ENCODE measurements around the gene KLB. TPM values are rescaled to one million over a fixed set of nuclear protein-coding genes. Genes with fewer than 3 reads are reported as not detected.
"Not testable (repeated sequence)": the region's sequence is repeated elsewhere in the genome, so short reads cannot be mapped to it uniquely, and the experiment has no call there.

Gene KLB
- polyA plus RNA-seq, 3 donors, result not detected

DNA sequence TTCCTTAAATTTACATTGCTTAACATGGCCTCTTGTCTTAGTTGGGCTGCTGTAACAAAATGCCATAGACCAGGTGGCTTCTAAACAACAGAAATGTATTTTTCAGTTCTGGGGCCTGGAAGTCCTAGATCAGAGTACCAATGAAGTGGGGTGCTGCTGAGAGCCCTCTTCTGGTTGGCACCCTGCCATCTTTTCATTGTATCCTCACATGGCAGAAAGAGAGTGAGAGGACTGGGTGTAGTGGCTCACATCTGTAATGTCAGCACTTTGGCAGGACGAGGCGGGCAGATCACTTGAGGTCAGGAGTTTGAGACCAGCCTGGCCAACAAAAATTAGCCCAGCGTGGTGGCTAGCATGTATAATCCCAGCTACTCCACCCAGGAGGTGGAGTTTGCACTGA lies 12.0 kb upstream of the KLB start:
- H3K79me2 ChIP-seq (ENCODE audit: insufficient read depth, low read length), result no peaks in the 10 kb centered on the region
- no peaks in the 10 kb centered on the region for H3K9me3 ChIP-seq (replicated peaks in 1 of 2; ENCODE audit: control insufficient read depth in 1 of 2, insufficient read depth in 1 of 2, low read length in 2 of 2)
- Mint-ChIP-seq H3K27me3 (ENCODE audit: low read depth in 3 of 3) (peaks cover 0 to 6% (median 2%) of the 10 kb centered on the region in 3 donors), H3K4me3 (no peak overlapping the region), H3K36me3 (no peaks in the 10 kb centered on the region), H3K27ac (no peak overlapping the region), H3K4me1 (no peaks in the 10 kb centered on the region), H3K9me3 (peaks cover 0 to 2% (median 0%) of the 10 kb centered on the region in 7 donors)
- no peak overlapping the region for H3K9ac ChIP-seq (ENCODE audit: insufficient read depth, low read length, poor library complexity, severe bottlenecking)
- WGBS (ENCODE audit: insufficient coverage), result 100% methylated on average over 1 of the region's 3 CpGs
- TF ChIP-seq, protein P1, sequence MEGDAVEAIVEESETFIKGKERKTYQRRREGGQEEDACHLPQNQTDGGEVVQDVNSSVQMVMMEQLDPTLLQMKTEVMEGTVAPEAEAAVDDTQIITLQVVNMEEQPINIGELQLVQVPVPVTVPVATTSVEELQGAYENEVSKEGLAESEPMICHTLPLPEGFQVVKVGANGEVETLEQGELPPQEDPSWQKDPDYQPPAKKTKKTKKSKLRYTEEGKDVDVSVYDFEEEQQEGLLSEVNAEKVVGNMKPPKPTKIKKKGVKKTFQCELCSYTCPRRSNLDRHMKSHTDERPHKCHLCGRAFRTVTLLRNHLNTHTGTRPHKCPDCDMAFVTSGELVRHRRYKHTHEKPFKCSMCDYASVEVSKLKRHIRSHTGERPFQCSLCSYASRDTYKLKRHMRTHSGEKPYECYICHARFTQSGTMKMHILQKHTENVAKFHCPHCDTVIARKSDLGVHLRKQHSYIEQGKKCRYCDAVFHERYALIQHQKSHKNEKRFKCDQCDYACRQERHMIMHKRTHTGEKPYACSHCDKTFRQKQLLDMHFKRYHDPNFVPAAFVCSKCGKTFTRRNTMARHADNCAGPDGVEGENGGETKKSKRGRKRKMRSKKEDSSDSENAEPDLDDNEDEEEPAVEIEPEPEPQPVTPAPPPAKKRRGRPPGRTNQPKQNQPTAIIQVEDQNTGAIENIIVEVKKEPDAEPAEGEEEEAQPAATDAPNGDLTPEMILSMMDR (IDR thresholded peaks at IDR 0.05), result no peak
- no peak for DNase-seq
- no peak overlapping the region for H2AFZ ChIP-seq (ENCODE audit: insufficient read depth, low read depth, low read length, poor library complexity, severe bottlenecking)
- no peak overlapping the region for H3K4me2 ChIP-seq (replicated peaks; ENCODE audit: extremely low read depth, low read length, poor library complexity, severe bottlenecking)
- no peaks in the 10 kb centered on the region for H4K20me1 ChIP-seq (ENCODE audit: insufficient read depth, low read length)
- no peaks in the 10 kb centered on the region for H3K36me3 ChIP-seq (replicated peaks in 1 of 2; ENCODE audit: control insufficient read depth in 1 of 2, insufficient read depth in 2 of 2, low read length in 2 of 2)
- H3K27ac ChIP-seq (ENCODE audit: low read depth in 1 of 2, low read length in 2 of 2), result no peak overlapping the region
- H3K27me3 ChIP-seq (ENCODE audit: control insufficient read depth in 2 of 2, insufficient read depth in 2 of 2, low read length in 2 of 2), result no peaks in the 10 kb centered on the region
- H3K4me1 ChIP-seq (ENCODE audit: control insufficient read depth in 1 of 2, insufficient read depth in 2 of 2, low read length in 2 of 2), result no peaks in the 10 kb centered on the region
- intact Hi-C loops (cut with micrococcal nuclease), result no loop called here
- no peak overlapping the region for H3K4me3 ChIP-seq (replicated peaks in 1 of 3; ENCODE audit: low read depth in 2 of 3, low read length in 3 of 3)

DNA sequence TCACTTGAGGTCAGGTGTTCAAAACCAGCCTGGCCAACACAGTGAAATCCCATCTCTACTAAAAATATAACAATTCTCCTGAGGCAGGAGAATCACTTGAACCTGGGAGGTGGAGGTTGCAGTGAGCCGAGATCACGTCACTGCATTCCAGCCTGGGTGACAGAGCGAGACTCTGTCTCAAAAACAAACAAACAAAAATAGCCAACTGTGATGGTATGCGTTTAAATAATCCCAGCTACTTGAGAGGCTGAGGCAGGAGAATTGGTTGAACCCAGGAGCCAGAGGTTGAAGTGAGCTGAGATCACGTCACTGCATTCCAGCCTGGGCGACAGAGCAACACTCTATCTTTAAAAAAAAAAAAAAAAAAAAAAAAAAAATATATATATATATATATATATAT lies 5.1 kb upstream of the KLB start:
- H3K27me3 ChIP-seq (ENCODE audit: control insufficient read depth in 2 of 2, insufficient read depth in 2 of 2, low read length in 2 of 2); H3K27ac ChIP-seq (ENCODE audit: low read depth in 1 of 2, low read length in 2 of 2); H3K36me3 ChIP-seq (replicated peaks in 1 of 2; ENCODE audit: control insufficient read depth in 1 of 2, insufficient read depth in 2 of 2, low read length in 2 of 2); H3K36me3 Mint-ChIP-seq; H4K20me1 ChIP-seq (ENCODE audit: insufficient read depth, low read length); intact Hi-C loops (cut with micrococcal nuclease); H3K4me3 ChIP-seq (replicated peaks in 1 of 3; ENCODE audit: low read depth in 2 of 3, low read length in 3 of 3); H3K9ac ChIP-seq (ENCODE audit: insufficient read depth, low read length, poor library complexity, severe bottlenecking); H2AFZ ChIP-seq (ENCODE audit: insufficient read depth, low read depth, low read length, poor library complexity, severe bottlenecking); H3K27ac Mint-ChIP-seq; H3K9me3 Mint-ChIP-seq; H3K4me1 ChIP-seq (ENCODE audit: control insufficient read depth in 1 of 2, insufficient read depth in 2 of 2, low read length in 2 of 2); H3K4me3 Mint-ChIP-seq; DNase-seq; H3K9me3 ChIP-seq (replicated peaks in 1 of 2; ENCODE audit: control insufficient read depth in 1 of 2, insufficient read depth in 1 of 2, low read length in 2 of 2); H3K27me3 Mint-ChIP-seq (ENCODE audit: low read depth in 3 of 3); H3K4me2 ChIP-seq (replicated peaks; ENCODE audit: extremely low read depth, low read length, poor library complexity, severe bottlenecking); H3K4me1 Mint-ChIP-seq; H3K79me2 ChIP-seq (ENCODE audit: insufficient read depth, low read length): not testable (repeated sequence)
- WGBS (ENCODE audit: insufficient coverage), result no CpG with 5 or more reads among the region's 6 CpGs
